Measurements from ENCODE around the gene CTNNA3.

Gene CTNNA3

DNA sequence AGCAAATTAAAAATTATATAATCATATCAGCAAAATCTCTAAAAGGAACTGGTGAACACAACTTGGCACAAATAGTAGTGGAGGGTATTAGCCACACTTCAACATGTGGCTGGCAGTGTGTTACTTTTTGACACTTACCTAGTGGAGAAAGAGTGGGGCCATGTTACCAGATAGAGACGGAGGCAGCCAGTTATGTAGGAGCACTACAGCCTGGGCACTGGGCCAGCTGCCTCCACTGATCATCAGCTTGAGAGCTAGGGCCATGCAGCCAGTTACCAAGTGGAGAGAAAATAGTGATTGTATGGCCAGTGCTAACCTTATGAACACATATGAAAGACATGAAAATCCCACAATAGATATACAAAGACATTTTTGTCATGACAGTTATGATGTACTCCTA, 243.1 kb downstream of the CTNNA3 start:
- H2AFZ ChIP-seq (ENCODE audit: low read length) = no peak overlapping the region
- H4K20me1 ChIP-seq (ENCODE audit: insufficient read depth, low read length, poor library complexity, severe bottlenecking) = no peaks in the 10 kb centered on the region
- no peak overlapping the region for H3K4me3 ChIP-seq (ENCODE audit: low read length, poor library complexity, severe bottlenecking)
- no peaks in the 10 kb centered on the region for H3K27me3 ChIP-seq (ENCODE audit: insufficient read depth, low read length, poor library complexity, severe bottlenecking)
- H3K4me1 ChIP-seq (ENCODE audit: insufficient read depth, low read length, poor library complexity, severe bottlenecking) = no peaks in the 10 kb centered on the region
- H3F3A ChIP-seq (ENCODE audit: low read depth) = no peaks in the 10 kb centered on the region
- H3K9ac ChIP-seq (ENCODE audit: low read depth, low read length, poor library complexity, severe bottlenecking) = no peak overlapping the region
- H3K9me2 ChIP-seq (replicated peaks; ENCODE audit: low read depth, low read length) = no peaks in the 10 kb centered on the region
- H3K79me2 ChIP-seq (ENCODE audit: insufficient read depth, low read length) = no peaks in the 10 kb centered on the region
- H3K4me2 ChIP-seq (ENCODE audit: low read depth, low read length, poor library complexity, severe bottlenecking) = no peak overlapping the region
- no peak for TF ChIP-seq EZH2phosphoT487 (IDR thresholded peaks at IDR 0.05; ENCODE audit: borderline replicate concordance)
- no peak for TF ChIP-seq CTCF (conservative IDR thresholded peaks at IDR 0.05; ENCODE audit: low read length)
- H3K36me3 ChIP-seq (ENCODE audit: insufficient read depth, low read length) = no peaks in the 10 kb centered on the region
- no peaks in the 10 kb centered on the region for H3K9me3 ChIP-seq (ENCODE audit: insufficient read depth, low read depth, low read length)

DNA sequence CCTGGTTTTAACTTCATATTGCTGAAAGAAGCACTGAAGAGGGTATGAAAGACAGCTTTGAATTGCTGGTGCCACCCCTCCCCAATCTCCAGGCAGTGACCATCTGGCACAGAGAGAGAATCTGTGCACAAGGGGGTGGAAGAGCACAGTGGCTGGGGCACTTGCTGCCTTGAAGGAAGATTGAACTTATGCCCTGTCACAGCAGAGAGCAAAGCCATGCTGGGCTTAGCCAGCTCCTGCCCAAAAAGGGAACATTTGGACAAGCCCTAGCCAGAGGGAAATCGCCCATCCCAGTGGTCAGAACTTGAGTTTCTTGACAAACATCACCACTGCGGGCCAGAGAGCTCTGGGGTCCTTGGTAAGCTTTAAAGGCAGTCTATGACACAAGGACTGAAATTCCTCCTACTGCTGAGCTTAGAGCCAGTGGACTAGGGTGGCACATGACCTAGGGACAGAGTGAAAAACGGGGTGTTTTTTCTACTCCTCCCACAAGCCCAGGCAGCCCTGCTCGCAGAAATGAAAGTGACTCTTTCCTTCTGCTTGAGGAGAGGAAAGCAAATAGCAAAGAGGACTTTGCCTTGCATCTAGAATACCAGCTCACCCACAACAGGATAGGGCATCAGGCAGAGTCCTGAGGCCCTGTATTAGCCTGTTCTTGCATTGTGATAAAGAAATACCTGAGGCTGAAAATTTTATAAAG, 257.2 kb downstream of the CTNNA3 start:
- H3F3A ChIP-seq (ENCODE audit: low read depth) = no peaks in the 10 kb centered on the region
- H3K9ac ChIP-seq (ENCODE audit: low read depth, low read length, poor library complexity, severe bottlenecking) = no peak overlapping the region
- no peaks in the 10 kb centered on the region for H3K79me2 ChIP-seq (ENCODE audit: insufficient read depth, low read length)
- H3K27me3 ChIP-seq (ENCODE audit: insufficient read depth, low read length, poor library complexity, severe bottlenecking) = no peaks in the 10 kb centered on the region
- no peak overlapping the region for H2AFZ ChIP-seq (ENCODE audit: low read length)
- no peaks in the 10 kb centered on the region for H3K4me1 ChIP-seq (ENCODE audit: insufficient read depth, low read length, poor library complexity, severe bottlenecking)
- no peak for TF ChIP-seq EZH2phosphoT487 (IDR thresholded peaks at IDR 0.05; ENCODE audit: borderline replicate concordance)
- TF ChIP-seq CTCF (conservative IDR thresholded peaks at IDR 0.05; ENCODE audit: low read length) = no peak
- no peak overlapping the region for H3K4me2 ChIP-seq (ENCODE audit: low read depth, low read length, poor library complexity, severe bottlenecking)
- H3K4me3 ChIP-seq (ENCODE audit: low read length, poor library complexity, severe bottlenecking) = no peak overlapping the region
- no peaks in the 10 kb centered on the region for H3K9me3 ChIP-seq (ENCODE audit: insufficient read depth, low read depth, low read length)
- no peaks in the 10 kb centered on the region for H3K9me2 ChIP-seq (replicated peaks; ENCODE audit: low read depth, low read length)
- no peaks in the 10 kb centered on the region for H4K20me1 ChIP-seq (ENCODE audit: insufficient read depth, low read length, poor library complexity, severe bottlenecking)
- no peaks in the 10 kb centered on the region for H3K36me3 ChIP-seq (ENCODE audit: insufficient read depth, low read length)

GRCh38 chr10:67433276-67433675, 262.7 kb downstream of the CTNNA3 start:
- H4K20me1 ChIP-seq (ENCODE audit: insufficient read depth, low read length, poor library complexity, severe bottlenecking) = no peaks in the 10 kb centered on the region
- no peak overlapping the region for H2AFZ ChIP-seq (ENCODE audit: low read length)

GRCh38 chr10:67402620-67403019, 293.4 kb downstream of the CTNNA3 start:
- Histone ChIP-seq H3K36me3 (ENCODE audit: insufficient read depth, low read length) (no peaks in the 10 kb centered on the region), H3K9ac (ENCODE audit: low read depth, low read length, poor library complexity, severe bottlenecking) (no peak overlapping the region), H3K4me2 (ENCODE audit: low read depth, low read length, poor library complexity, severe bottlenecking) (no peak overlapping the region), H3K9me3 (ENCODE audit: insufficient read depth, low read depth, low read length) (no peaks in the 10 kb centered on the region; the same call in 1 of the 2 replicates), H3F3A (ENCODE audit: low read depth) (no peaks in the 10 kb centered on the region), H3K79me2 (ENCODE audit: insufficient read depth, low read length) (no peaks in the 10 kb centered on the region), H4K20me1 (ENCODE audit: insufficient read depth, low read length, poor library complexity, severe bottlenecking) (no peaks in the 10 kb centered on the region), H3K9me2 (replicated peaks; ENCODE audit: low read depth, low read length) (no peaks in the 10 kb centered on the region), H2AFZ (ENCODE audit: low read length) (no peak overlapping the region), H3K4me3 (ENCODE audit: low read length, poor library complexity, severe bottlenecking) (no peak overlapping the region), H3K4me1 (ENCODE audit: insufficient read depth, low read length, poor library complexity, severe bottlenecking) (no peaks in the 10 kb centered on the region), H3K27me3 (ENCODE audit: insufficient read depth, low read length, poor library complexity, severe bottlenecking) (no peaks in the 10 kb centered on the region)
- TF ChIP-seq EZH2phosphoT487 (IDR thresholded peaks at IDR 0.05; ENCODE audit: borderline replicate concordance) (no peak), CTCF (conservative IDR thresholded peaks at IDR 0.05; ENCODE audit: low read length) (no peak)

More at GRCh38 chr10:67433276-67433675, 262.7 kb downstream of the CTNNA3 start:
- no peaks in the 10 kb centered on the region for H3F3A ChIP-seq (ENCODE audit: low read depth)
- no peaks in the 10 kb centered on the region for H3K36me3 ChIP-seq (ENCODE audit: insufficient read depth, low read length)
- no peak overlapping the region for H3K4me3 ChIP-seq (ENCODE audit: low read length, poor library complexity, severe bottlenecking)
- no peaks in the 10 kb centered on the region for H3K4me1 ChIP-seq (ENCODE audit: insufficient read depth, low read length, poor library complexity, severe bottlenecking)
- H3K9me2 ChIP-seq (replicated peaks; ENCODE audit: low read depth, low read length) = no peaks in the 10 kb centered on the region
- H3K79me2 ChIP-seq (ENCODE audit: insufficient read depth, low read length) = no peaks in the 10 kb centered on the region
- no peak overlapping the region for H3K9ac ChIP-seq (ENCODE audit: low read depth, low read length, poor library complexity, severe bottlenecking)
- no peaks in the 10 kb centered on the region for H3K27me3 ChIP-seq (ENCODE audit: insufficient read depth, low read length, poor library complexity, severe bottlenecking)
- no peak overlapping the region for H3K4me2 ChIP-seq (ENCODE audit: low read depth, low read length, poor library complexity, severe bottlenecking)
- H3K9me3 ChIP-seq (ENCODE audit: insufficient read depth, low read depth, low read length) = no peaks in the 10 kb centered on the region
- no peak for TF ChIP-seq EZH2phosphoT487 (IDR thresholded peaks at IDR 0.05; ENCODE audit: borderline replicate concordance)
